Mesenchymal stem cell (in vitro differentiated cells and primary cell): ENCODE results near the gene AGK. TPM values are rescaled to one million over a fixed set of nuclear protein-coding genes. Genes with fewer than 3 reads are reported as not detected.
A peak's percentile ranks its signal among the peaks of the same experiment; 100 is the strongest.

Experiments
- DNase-seq: peaks from one replicate; pipeline ENCODE4 v3.0.0-alpha.2; 2013
- H2AFZ ChIP-seq: one replicate; pipeline ENCODE4 v1.6.1; 2013; ENCODE audit warnings: low read depth, mild to moderate bottlenecking, control low read depth, inconsistent platforms, low read length, moderate library complexity
- H2AK5ac ChIP-seq: 2 replicates; pipeline ENCODE4 v1.6.1; 2013; ENCODE audit warnings: low read length, moderate library complexity, mild to moderate bottlenecking, inconsistent platforms; ENCODE audit not compliant: severe bottlenecking
- H2BK120ac ChIP-seq: one replicate; pipeline ENCODE4 v1.6.1; 2013; ENCODE audit warnings: low read depth, mild to moderate bottlenecking, inconsistent platforms, low read length, moderate library complexity
- H2BK12ac ChIP-seq, 2 experiments: one replicate each; pipeline ENCODE4 v1.6.1; 2013; ENCODE audit warnings: inconsistent platforms in 2 of 2, low read length in 2 of 2, mild to moderate bottlenecking in 2 of 2, moderate library complexity in 2 of 2, control low read depth in 1 of 2
- H2BK15ac ChIP-seq: one replicate; pipeline ENCODE4 v1.6.1; 2013; ENCODE audit warnings: mild to moderate bottlenecking, low read depth, inconsistent platforms; ENCODE audit not compliant: poor library complexity, severe bottlenecking
- H2BK5ac ChIP-seq: 2 replicates; pipeline ENCODE4 v1.6.1; 2013; ENCODE audit warnings: low read depth, mild to moderate bottlenecking, low read length, control low read depth, inconsistent platforms; ENCODE audit not compliant: poor library complexity, severe bottlenecking
- H3K14ac ChIP-seq, 2 experiments: one replicate each; pipeline ENCODE4 v1.6.1; 2013; ENCODE audit warnings: inconsistent platforms in 2 of 2, low read length in 2 of 2, control low read depth in 1 of 2, mild to moderate bottlenecking in 1 of 2, moderate library complexity in 1 of 2
- H3K18ac ChIP-seq, 2 experiments: one replicate each; pipeline ENCODE4 v1.6.1; 2013; ENCODE audit warnings: inconsistent platforms in 2 of 2, low read length in 2 of 2, control low read depth in 1 of 2, low read depth in 1 of 2, mild to moderate bottlenecking in 1 of 2
- H3K23ac ChIP-seq, 2 experiments: one replicate each; pipeline ENCODE4 v1.6.1; 2013; ENCODE audit warnings: inconsistent platforms in 2 of 2, low read length in 2 of 2, mild to moderate bottlenecking in 2 of 2, moderate library complexity in 2 of 2, control low read depth in 1 of 2
- H3K27ac ChIP-seq: 2 replicates; pipeline ENCODE4 v1.5.1; 2013; ENCODE audit warnings: mild to moderate bottlenecking, moderate library complexity, low read length, control low read depth, inconsistent platforms; ENCODE audit not compliant: poor library complexity, severe bottlenecking
- H3K27me3 ChIP-seq, 2 experiments: 2 replicates each; pipeline versions ENCODE4 v1.6.1 to v1.7.0; 2013; ENCODE audit warnings: low read length in 2 of 2, mild to moderate bottlenecking in 2 of 2, moderate library complexity in 2 of 2, control low read depth in 1 of 2, inconsistent platforms in 1 of 2; ENCODE audit not compliant: control insufficient read depth in 1 of 2, insufficient read depth in 1 of 2
- H3K36me3 ChIP-seq, 2 experiments: 2 replicates each; pipeline versions ENCODE4 v1.6.1 to v1.7.0; 2013; ENCODE audit warnings: low read length in 2 of 2, control low read depth in 1 of 2, inconsistent platforms in 1 of 2, low read depth in 1 of 2, mild to moderate bottlenecking in 1 of 2; ENCODE audit not compliant: insufficient read depth in 2 of 2, control insufficient read depth in 1 of 2
- H3K4ac ChIP-seq, 2 experiments: one replicate each; pipeline ENCODE4 v1.6.1; 2013; ENCODE audit warnings: inconsistent platforms in 2 of 2, low read length in 2 of 2, mild to moderate bottlenecking in 2 of 2, moderate library complexity in 2 of 2, control low read depth in 1 of 2, low read depth in 1 of 2
- H3K4me1 ChIP-seq: 2 replicates; pipeline ENCODE4 v1.6.1; 2013; ENCODE audit warnings: low read depth, low read length, control low read depth; ENCODE audit not compliant: control insufficient read depth, insufficient read depth
- H3K4me2 ChIP-seq: 2 replicates; pipeline ENCODE4 v1.6.1; 2013; ENCODE audit warnings: low read length, mild to moderate bottlenecking, inconsistent platforms; ENCODE audit not compliant: poor library complexity, severe bottlenecking
- H3K4me3 ChIP-seq, 2 experiments: 2 replicates each; pipeline versions ENCODE4 v1.5.1 to v1.7.0; 2013; ENCODE audit warnings: low read length in 2 of 2, mild to moderate bottlenecking in 2 of 2, control low read depth in 1 of 2, low read depth in 1 of 2; ENCODE audit not compliant: insufficient read depth in 1 of 2
- H3K79me1 ChIP-seq: replicated peaks from 2 replicates; pipeline ENCODE4 v1.6.1; 2013; ENCODE audit warnings: mild to moderate bottlenecking, control low read depth, low read length, inconsistent platforms; ENCODE audit not compliant: poor library complexity, severe bottlenecking
- H3K9ac ChIP-seq: 2 replicates; pipeline ENCODE4 v1.7.0; 2013; ENCODE audit warnings: mild to moderate bottlenecking, low read length, moderate library complexity
- H3K9me3 ChIP-seq: 2 replicates; pipeline ENCODE4 v1.7.0; 2013; ENCODE audit warnings: mild to moderate bottlenecking, low read length; ENCODE audit not compliant: control insufficient read depth
- H4K8ac ChIP-seq: one replicate; pipeline ENCODE4 v1.6.1; 2013; ENCODE audit warnings: inconsistent platforms, mild to moderate bottlenecking, low read length, moderate library complexity
- H4K91ac ChIP-seq: one replicate; pipeline ENCODE4 v1.6.1; 2013; ENCODE audit warnings: mild to moderate bottlenecking, low read length, inconsistent platforms
- WGBS: methylation state at CpG from one replicate; pipeline ENCODE4 v1.1.7; 2013; ENCODE audit warnings: mixed read lengths; 5-methylcytosine and 5-hydroxymethylcytosine counted together
- polyA plus RNA-seq, 2 experiments: library from polyadenylated mRNA; stranded (reverse); fragments of 200-250 nt; gene quantifications; one replicate each; pipeline ENCODE4 v1.2.3, GENCODE V29; 2013

Gene AGK
- 21.2 TPM for polyA plus RNA-seq (2013, experiment 1 of 2)
- 20.9 TPM for polyA plus RNA-seq (2013, experiment 2 of 2)

- peak within 1 kb of the TSS in 1 of 2 experiments; percentile 30 for H2BK12ac ChIP-seq
- peak within 1 kb of the TSS; percentile 92 to 94 for H3K18ac ChIP-seq
- H2AK5ac ChIP-seq, result no peak within 1 kb of the TSS
- H3K79me1 ChIP-seq, result peaks cover 25% of the 10 kb centered on the region
- H3K4me1 ChIP-seq, result peaks cover 5% of the 10 kb centered on the region
- 1% methylated on average over 62 of the region's 66 CpGs for WGBS
- H3K9ac ChIP-seq, result peak within 1 kb of the TSS; percentile 89
- H2BK120ac ChIP-seq, result peak within 1 kb of the TSS; percentile 93
- no peak within 1 kb of the TSS for H2BK5ac ChIP-seq
- DNase-seq, result peak; percentile 76
- H3K27ac ChIP-seq, result no peak within 1 kb of the TSS
- H4K91ac ChIP-seq, result peak within 1 kb of the TSS; percentile 78
- H3K4me3 ChIP-seq, result peak within 1 kb of the TSS; percentile 87 to 96
- no peaks in the 10 kb centered on the region for H3K9me3 ChIP-seq
- H3K4me2 ChIP-seq, result peak within 1 kb of the TSS; percentile 84
- no peaks in the 10 kb centered on the region for H3K27me3 ChIP-seq
- peak within 1 kb of the TSS in 1 of 2 experiments; percentile 99 for H3K14ac ChIP-seq
- peak within 1 kb of the TSS; percentile 74 for H2AFZ ChIP-seq
- H3K23ac ChIP-seq, result peak within 1 kb of the TSS in 1 of 2 experiments; percentile 99
- peak within 1 kb of the TSS; percentile 93 to 95 for H3K4ac ChIP-seq
- peak within 1 kb of the TSS; percentile 93 for H4K8ac ChIP-seq
- peaks cover 3 to 8% of the 10 kb centered on the region in 2 experiments for H3K36me3 ChIP-seq
- no peak within 1 kb of the TSS for H2BK15ac ChIP-seq
Observed at GRCh38 chr7:141551094-141551781, at the start of gene AGK. AGK (plus strand) TSS chr7:141551410; CDS start chr7:141555467, 4,057 bp downstream.

- Histone ChIP-seq H4K8ac (no peak overlapping the region), H3K27me3 (no peaks in the 10 kb centered on the region), H3K4me3 (no peak overlapping the region), H3K36me3 (no peaks in the 10 kb centered on the region), H3K4ac (no peak overlapping the region), H3K23ac (no peak overlapping the region), H3K27ac (no peak overlapping the region), H2AFZ (no peak overlapping the region), H2AK5ac (no peak overlapping the region), H3K9me3 (no peaks in the 10 kb centered on the region), H4K91ac (no peak overlapping the region), H3K4me1 (no peaks in the 10 kb centered on the region), H2BK12ac (no peak overlapping the region), H2BK15ac (no peak overlapping the region), H3K79me1 (no peaks in the 10 kb centered on the region), H2BK5ac (no peak overlapping the region), H3K18ac (no peak overlapping the region), H3K4me2 (no peak overlapping the region), H3K14ac (no peak overlapping the region), H3K9ac (no peak overlapping the region), H2BK120ac (no peak overlapping the region)
- no peak for DNase-seq
- 68% methylated on average over 2 of the region's 2 CpGs for WGBS
Observed at GRCh38 chr7:141501451-141501850, 49.8 kb upstream of the AGK start.

GRCh38 chr7:141511316-141511675, 39.9 kb upstream of the AGK start:
- H3K9ac ChIP-seq, result no peak overlapping the region
- H3K36me3 ChIP-seq, result no peaks in the 10 kb centered on the region
- no peak overlapping the region for H3K27ac ChIP-seq
- no peak overlapping the region for H2BK120ac ChIP-seq
- no peak for DNase-seq
- H3K4me1 ChIP-seq, result peaks cover 2% of the 10 kb centered on the region
- H3K27me3 ChIP-seq, result peaks cover 26 to 35% of the 10 kb centered on the region in 2 experiments
- no peak overlapping the region for H2BK15ac ChIP-seq
- no peak overlapping the region for H3K14ac ChIP-seq
- no peak overlapping the region for H3K18ac ChIP-seq
- H3K4ac ChIP-seq, result no peak overlapping the region
- H2AK5ac ChIP-seq, result no peak overlapping the region
- H4K91ac ChIP-seq, result no peak overlapping the region
- H4K8ac ChIP-seq, result no peak overlapping the region
- H2BK12ac ChIP-seq, result no peak overlapping the region
- H3K79me1 ChIP-seq, result no peaks in the 10 kb centered on the region
- H3K4me3 ChIP-seq, result no peak overlapping the region
- no peak overlapping the region for H2BK5ac ChIP-seq
- 19% methylated on average over 7 of the region's 8 CpGs for WGBS
- H3K23ac ChIP-seq, result no peak overlapping the region
- H3K4me2 ChIP-seq, result no peak overlapping the region
- H2AFZ ChIP-seq, result no peak overlapping the region
- peaks cover 8% of the 10 kb centered on the region for H3K9me3 ChIP-seq

GRCh38 chr7:141511676-141512396, 39.4 kb upstream of the AGK start:
- H4K8ac ChIP-seq, result no peak overlapping the region
- H3K27ac ChIP-seq, result no peak overlapping the region
- H3K4me1 ChIP-seq, result peaks cover 2% of the 10 kb centered on the region
- peaks cover 8% of the 10 kb centered on the region for H3K9me3 ChIP-seq
- H2BK120ac ChIP-seq, result no peak overlapping the region
- H2BK12ac ChIP-seq, result no peak overlapping the region
- WGBS, result 5% methylated on average over 36 of the region's 36 CpGs
- no peak overlapping the region for H2BK5ac ChIP-seq
- H2AK5ac ChIP-seq, result no peak overlapping the region
- H3K36me3 ChIP-seq, result no peaks in the 10 kb centered on the region
- peak overlapping the region in 1 of 2 experiments; percentile 36 for H3K4me3 ChIP-seq
- no peak overlapping the region for H2BK15ac ChIP-seq
- no peak overlapping the region for H3K14ac ChIP-seq
- peak overlapping the region; percentile 33 for H3K4me2 ChIP-seq
- DNase-seq, result no peak
- H3K27me3 ChIP-seq, result peaks cover 26 to 35% of the 10 kb centered on the region in 2 experiments
- no peaks in the 10 kb centered on the region for H3K79me1 ChIP-seq
- H2AFZ ChIP-seq, result no peak overlapping the region
- no peak overlapping the region for H3K4ac ChIP-seq
- H3K18ac ChIP-seq, result no peak overlapping the region
- no peak overlapping the region for H3K23ac ChIP-seq
- H4K91ac ChIP-seq, result no peak overlapping the region
- H3K9ac ChIP-seq, result no peak overlapping the region
